Measurements from ENCODE around the gene HCRTR1.

HCRTR1 gene

GRCh38 chr1:31654474-31654776, 36.9 kb downstream of the HCRTR1 start:
- Mint-ChIP-seq H3K4me1 (ENCODE audit: low read depth) (no peaks in the 10 kb centered on the region), H3K36me3 (ENCODE audit: low read depth) (no peaks in the 10 kb centered on the region), H3K9me3 (no peaks in the 10 kb centered on the region), H3K4me3 (no peak overlapping the region), H3K27ac (no peak overlapping the region), H3K27me3 (no peaks in the 10 kb centered on the region)
- no peak for DNase-seq

GRCh38 chr1:31655104-31655503, 37.6 kb downstream of the HCRTR1 start:
- H3K27me3 Mint-ChIP-seq = no peaks in the 10 kb centered on the region
- H3K9me3 Mint-ChIP-seq = no peaks in the 10 kb centered on the region
- H3K4me1 Mint-ChIP-seq (ENCODE audit: low read depth) = no peaks in the 10 kb centered on the region
- no peak overlapping the region for H3K4me3 Mint-ChIP-seq
- no peak for DNase-seq
- no peak overlapping the region for H3K27ac Mint-ChIP-seq
- H3K36me3 Mint-ChIP-seq (ENCODE audit: low read depth) = no peaks in the 10 kb centered on the region

DNA sequence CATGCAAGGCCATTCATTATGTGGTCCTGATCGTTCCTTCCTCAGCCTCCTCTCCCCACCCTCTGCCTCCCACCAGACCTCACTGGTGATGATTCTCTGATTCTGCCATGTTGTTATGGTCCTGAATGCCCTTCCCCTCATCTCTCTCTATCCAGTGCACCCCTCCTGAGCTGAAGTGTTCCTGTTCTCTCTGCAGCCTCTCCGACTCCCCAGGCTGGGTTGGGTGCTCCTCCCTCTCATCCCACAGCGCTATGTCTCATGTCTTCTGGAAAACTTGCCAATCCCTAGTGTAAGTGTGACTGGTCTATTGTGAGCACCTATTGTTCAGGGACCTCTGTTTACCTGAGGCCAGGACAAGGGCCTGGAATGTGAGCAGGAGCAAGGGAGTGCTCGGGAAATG, 38.3 kb downstream of the HCRTR1 start:
- Mint-ChIP-seq H3K4me1 (ENCODE audit: low read depth) (no peaks in the 10 kb centered on the region), H3K27ac (no peak overlapping the region), H3K9me3 (no peaks in the 10 kb centered on the region), H3K4me3 (no peak overlapping the region), H3K36me3 (ENCODE audit: low read depth) (no peaks in the 10 kb centered on the region), H3K27me3 (no peaks in the 10 kb centered on the region)
- DNase-seq = no peak

DNA sequence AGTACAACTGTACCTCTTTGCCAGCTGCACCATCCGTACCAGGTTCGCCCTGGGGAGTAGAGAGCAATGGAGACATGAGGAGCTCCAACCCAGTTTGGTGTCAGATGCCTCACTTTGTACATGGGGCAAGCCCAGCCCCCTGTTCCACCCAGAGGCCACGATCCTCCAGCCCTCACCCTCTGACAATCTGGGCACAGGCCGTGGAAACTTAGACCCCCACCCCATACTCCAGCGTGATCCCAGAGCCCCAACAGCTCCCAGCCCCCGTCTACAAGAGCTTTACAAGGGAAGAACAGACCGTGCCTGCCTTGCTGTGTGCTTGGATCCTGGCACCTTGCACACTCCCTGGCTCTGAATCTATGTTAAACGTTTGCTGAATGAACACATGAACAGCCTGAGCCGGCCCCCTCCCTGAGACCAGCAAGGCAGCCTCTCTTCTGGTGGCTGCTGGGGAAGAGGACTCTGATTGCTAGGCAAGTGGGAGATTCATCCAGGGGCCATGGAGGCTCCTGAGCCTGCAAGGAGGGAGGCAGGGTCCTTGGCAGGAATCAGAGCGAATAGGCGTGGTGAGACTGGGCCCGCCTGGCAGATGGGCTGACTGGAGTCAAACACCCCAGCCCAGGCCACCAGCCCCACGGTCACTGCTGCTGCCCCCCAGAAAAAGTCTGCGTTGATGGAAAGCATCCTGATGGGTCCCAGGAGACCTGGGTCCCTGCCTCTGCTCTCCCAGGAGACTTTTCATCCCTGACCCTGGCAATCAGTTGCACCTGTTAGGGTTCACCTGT, 39.7 kb downstream of the HCRTR1 start:
- no peak overlapping the region for H3K4me3 Mint-ChIP-seq
- no peaks in the 10 kb centered on the region for H3K9me3 Mint-ChIP-seq
- no peaks in the 10 kb centered on the region for H3K27me3 Mint-ChIP-seq
- DNase-seq = no peak
- no peaks in the 10 kb centered on the region for H3K36me3 Mint-ChIP-seq (ENCODE audit: low read depth)
- H3K27ac Mint-ChIP-seq = no peak overlapping the region
- H3K4me1 Mint-ChIP-seq (ENCODE audit: low read depth) = no peaks in the 10 kb centered on the region

DNA sequence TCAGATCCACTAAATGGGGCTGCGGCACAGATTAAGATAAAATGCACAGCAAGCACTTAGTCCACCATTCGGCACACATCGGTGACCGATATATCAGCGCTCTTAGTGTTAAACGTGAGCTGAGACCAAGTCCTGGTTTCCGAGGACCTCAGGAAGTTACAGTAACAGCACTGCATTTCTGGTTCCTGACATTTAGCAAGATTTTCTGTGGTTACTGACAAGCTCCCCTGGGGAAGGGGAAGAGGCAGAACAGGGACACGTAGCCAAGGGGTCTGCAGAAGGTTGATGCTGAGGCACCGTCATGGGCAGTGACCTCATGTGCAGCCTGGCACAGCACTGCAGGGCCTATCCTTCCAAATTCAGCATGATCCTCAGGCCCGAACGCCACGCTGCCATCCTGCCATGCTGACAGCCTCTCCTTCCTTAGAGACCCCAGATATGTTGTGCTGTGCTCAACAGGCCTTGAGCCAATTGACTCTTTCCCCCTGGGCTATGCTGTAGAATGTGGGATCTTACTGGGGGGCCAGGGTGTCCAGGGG, 40.6 kb downstream of the HCRTR1 start:
- no peak overlapping the region for H3K4me3 Mint-ChIP-seq
- H3K27me3 Mint-ChIP-seq = peaks cover 1% of the 10 kb centered on the region
- no peaks in the 10 kb centered on the region for H3K4me1 Mint-ChIP-seq (ENCODE audit: low read depth)
- H3K27ac Mint-ChIP-seq = no peak overlapping the region
- H3K36me3 Mint-ChIP-seq (ENCODE audit: low read depth) = no peaks in the 10 kb centered on the region
- H3K9me3 Mint-ChIP-seq = no peaks in the 10 kb centered on the region
- DNase-seq = no peak

- H3K4me3 Mint-ChIP-seq = no peak overlapping the region
- H3K27me3 Mint-ChIP-seq = peaks cover 3% of the 10 kb centered on the region
- H3K4me1 Mint-ChIP-seq (ENCODE audit: low read depth) = no peaks in the 10 kb centered on the region
- no peaks in the 10 kb centered on the region for H3K9me3 Mint-ChIP-seq
- DNase-seq = no peak
- no peaks in the 10 kb centered on the region for H3K36me3 Mint-ChIP-seq (ENCODE audit: low read depth)
- H3K27ac Mint-ChIP-seq = no peak overlapping the region
Measured at GRCh38 chr1:31658721-31659120, 41.2 kb downstream of the HCRTR1 start.

DNA sequence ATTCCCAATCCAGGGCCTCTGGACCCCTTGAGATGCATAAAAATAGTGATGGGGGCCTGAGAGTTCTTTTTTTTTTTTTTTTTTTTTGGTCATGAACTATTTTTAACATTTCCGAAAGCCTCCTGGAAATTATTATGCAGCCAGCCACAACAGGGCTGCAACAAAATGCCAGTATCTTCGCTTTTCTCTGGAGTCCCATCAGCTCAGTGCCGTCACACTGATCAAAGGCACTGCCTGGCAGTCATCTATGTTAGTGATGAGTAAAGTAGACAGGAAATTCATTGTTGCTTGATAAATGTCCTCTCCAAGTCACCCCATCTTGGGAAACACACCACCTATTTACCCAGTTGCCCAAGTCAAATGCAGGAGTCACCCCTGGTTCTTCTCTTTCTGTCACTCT, 42.4 kb downstream of the HCRTR1 start:
- Mint-ChIP-seq H3K9me3 (no peaks in the 10 kb centered on the region), H3K27ac (no peak overlapping the region), H3K4me3 (no peak overlapping the region), H3K36me3 (ENCODE audit: low read depth) (no peaks in the 10 kb centered on the region), H3K4me1 (ENCODE audit: low read depth) (no peaks in the 10 kb centered on the region), H3K27me3 (peaks cover 3% of the 10 kb centered on the region)
- no peak for DNase-seq

- Mint-ChIP-seq H3K9me3 (no peaks in the 10 kb centered on the region), H3K27me3 (peaks cover 3% of the 10 kb centered on the region), H3K4me3 (no peak overlapping the region), H3K27ac (no peak overlapping the region), H3K36me3 (ENCODE audit: low read depth) (no peaks in the 10 kb centered on the region), H3K4me1 (ENCODE audit: low read depth) (no peaks in the 10 kb centered on the region)
- DNase-seq = no peak
Measured at GRCh38 chr1:31660871-31661455, 43.5 kb downstream of the HCRTR1 start.

DNA sequence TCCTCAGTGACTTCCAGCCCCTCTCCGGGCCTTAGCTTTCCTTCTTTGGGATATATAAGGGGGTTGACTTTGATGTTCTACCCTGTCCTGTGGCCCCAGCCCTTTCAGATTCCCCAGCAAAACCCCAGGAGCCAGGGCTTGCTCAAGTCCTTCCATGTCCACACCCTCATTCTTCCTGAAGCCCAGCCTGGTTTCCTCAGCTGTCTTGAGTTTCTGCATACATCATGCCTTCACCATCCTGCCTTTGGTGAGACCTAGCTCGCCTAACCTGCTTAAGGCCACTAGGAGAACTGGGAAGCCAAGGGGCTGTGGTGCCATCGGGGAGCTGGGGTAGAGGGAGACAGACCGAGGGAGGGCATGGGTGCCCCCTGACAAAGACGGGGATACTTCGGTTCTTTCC, 44.4 kb downstream of the HCRTR1 start:
- Mint-ChIP-seq H3K27ac (no peak overlapping the region), H3K9me3 (no peaks in the 10 kb centered on the region), H3K36me3 (ENCODE audit: low read depth) (no peaks in the 10 kb centered on the region), H3K27me3 (peaks cover 3% of the 10 kb centered on the region), H3K4me3 (no peak overlapping the region), H3K4me1 (ENCODE audit: low read depth) (no peaks in the 10 kb centered on the region)
- no peak for DNase-seq

DNA sequence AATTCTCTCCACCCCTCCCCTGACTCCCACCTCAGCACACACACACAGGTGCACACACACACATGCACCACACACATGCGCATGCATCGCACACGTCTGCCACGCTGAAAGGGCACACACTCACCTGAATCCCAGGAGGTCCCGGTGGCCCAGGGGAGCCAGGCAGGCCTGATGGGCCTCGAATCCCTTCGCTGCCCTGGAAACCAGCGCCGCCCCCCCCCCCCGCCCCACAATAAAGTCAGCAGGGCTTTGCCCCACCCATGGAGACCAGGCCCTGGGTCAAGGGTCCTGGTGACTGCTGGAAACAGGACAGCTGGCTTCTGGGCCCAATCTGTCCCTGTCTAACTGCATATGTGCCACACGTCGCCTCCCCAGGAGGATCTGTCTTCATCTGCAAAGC, 45.0 kb downstream of the HCRTR1 start:
- no peaks in the 10 kb centered on the region for H3K36me3 Mint-ChIP-seq (ENCODE audit: low read depth)
- H3K4me1 Mint-ChIP-seq (ENCODE audit: low read depth) = no peaks in the 10 kb centered on the region
- no peak for DNase-seq
- no peak overlapping the region for H3K4me3 Mint-ChIP-seq
- peaks cover 3% of the 10 kb centered on the region for H3K27me3 Mint-ChIP-seq
- H3K27ac Mint-ChIP-seq = no peak overlapping the region
- no peaks in the 10 kb centered on the region for H3K9me3 Mint-ChIP-seq

DNA sequence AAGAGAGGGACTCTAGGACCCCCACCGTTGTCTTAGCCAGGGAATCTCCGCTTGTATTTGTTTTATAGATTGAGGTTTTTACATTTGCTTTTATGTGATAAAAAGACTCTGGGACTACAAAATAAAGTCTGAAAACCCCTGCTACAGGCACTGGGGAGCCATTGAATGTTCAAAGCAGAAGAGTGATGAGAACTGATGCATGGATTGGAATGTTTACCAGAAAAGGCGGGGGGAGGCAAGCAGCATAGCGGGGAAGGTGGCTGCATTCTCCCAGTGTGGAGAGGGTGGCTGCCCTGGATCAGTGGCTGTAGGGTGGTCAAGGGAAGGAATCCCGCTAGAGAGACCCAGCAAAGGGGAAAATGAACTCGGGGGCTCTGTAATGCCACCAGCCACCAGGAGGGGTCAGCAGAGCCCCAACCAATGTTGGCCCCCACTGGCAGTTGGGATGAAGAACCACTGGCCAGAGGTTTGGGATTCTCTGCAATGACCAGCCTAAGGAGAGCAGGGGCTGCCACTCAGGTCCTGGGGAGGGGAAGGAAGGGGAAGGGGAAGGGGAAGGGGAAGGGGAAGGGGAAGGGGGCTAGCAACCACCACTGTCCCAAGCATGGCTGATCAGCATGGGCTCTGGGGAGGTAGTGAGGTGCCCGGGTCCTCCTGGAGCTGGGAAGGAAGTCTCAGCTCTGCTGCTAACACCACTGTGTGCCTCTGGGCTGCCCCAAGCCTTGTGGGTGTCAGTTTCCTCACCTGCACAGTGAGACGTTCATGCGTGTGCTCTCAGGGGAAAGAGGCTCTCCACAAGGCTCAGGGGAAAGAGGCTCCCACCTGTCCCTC, 46.3 kb downstream of the HCRTR1 start:
- peak; percentile 81 for DNase-seq
- H3K36me3 Mint-ChIP-seq (ENCODE audit: low read depth) = no peaks in the 10 kb centered on the region
- H3K4me3 Mint-ChIP-seq = no peak overlapping the region
- no peaks in the 10 kb centered on the region for H3K4me1 Mint-ChIP-seq (ENCODE audit: low read depth)
- H3K9me3 Mint-ChIP-seq = no peaks in the 10 kb centered on the region
- peaks cover 4% of the 10 kb centered on the region for H3K27me3 Mint-ChIP-seq
- no peak overlapping the region for H3K27ac Mint-ChIP-seq

GRCh38 chr1:31664528-31664927, 47.0 kb downstream of the HCRTR1 start:
- Mint-ChIP-seq H3K27ac (no peak overlapping the region), H3K27me3 (peaks cover 11% of the 10 kb centered on the region), H3K4me1 (ENCODE audit: low read depth) (peaks cover under 1% of the 10 kb centered on the region), H3K9me3 (no peaks in the 10 kb centered on the region), H3K4me3 (no peak overlapping the region), H3K36me3 (ENCODE audit: low read depth) (no peaks in the 10 kb centered on the region)
- DNase-seq = no peak

DNA sequence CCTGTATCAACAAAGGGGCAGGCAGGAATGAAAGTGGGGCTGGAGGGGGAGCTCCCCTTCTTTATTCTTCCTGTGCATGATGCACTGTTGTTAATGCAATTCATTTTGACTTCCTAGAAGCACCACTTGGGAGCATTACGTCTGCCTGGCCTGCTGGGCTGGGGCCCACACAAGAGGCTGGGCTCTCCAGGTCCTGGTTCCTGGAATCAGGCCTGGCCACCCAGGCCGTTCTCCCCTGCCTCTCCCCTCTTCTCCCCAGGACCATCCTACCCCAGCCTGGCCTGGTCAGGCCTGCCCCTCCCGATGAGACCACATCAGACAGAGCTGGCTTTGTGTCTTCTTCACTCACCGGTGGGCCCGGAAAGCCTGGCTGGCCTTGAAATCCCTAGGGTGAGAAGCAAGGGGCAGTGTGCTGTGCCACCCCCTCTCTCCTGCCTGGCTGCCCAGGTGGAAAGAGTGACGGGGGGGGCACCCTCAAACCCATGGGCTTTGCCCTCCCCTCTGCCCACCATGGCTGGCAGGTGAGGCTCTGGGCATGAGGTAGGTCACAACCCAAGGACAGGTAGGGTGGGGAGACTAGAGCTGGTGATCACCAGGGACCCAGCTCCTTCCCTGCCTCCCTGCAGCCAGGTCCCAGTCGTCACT, 47.9 kb downstream of the HCRTR1 start:
- H3K4me3 Mint-ChIP-seq = no peak overlapping the region
- H3K27ac Mint-ChIP-seq = no peak overlapping the region
- no peaks in the 10 kb centered on the region for H3K9me3 Mint-ChIP-seq
- DNase-seq = no peak
- H3K4me1 Mint-ChIP-seq (ENCODE audit: low read depth) = peaks cover 8% of the 10 kb centered on the region
- H3K27me3 Mint-ChIP-seq = peaks cover 18% of the 10 kb centered on the region
- no peaks in the 10 kb centered on the region for H3K36me3 Mint-ChIP-seq (ENCODE audit: low read depth)

- Mint-ChIP-seq H3K9me3 (no peaks in the 10 kb centered on the region), H3K27ac (no peak overlapping the region), H3K4me1 (ENCODE audit: low read depth) (peaks cover 9% of the 10 kb centered on the region), H3K36me3 (ENCODE audit: low read depth) (no peaks in the 10 kb centered on the region), H3K27me3 (peaks cover 27% of the 10 kb centered on the region), H3K4me3 (no peak overlapping the region)
- no peak for DNase-seq
Measured at GRCh38 chr1:31666263-31666963, 48.9 kb downstream of the HCRTR1 start.
